Measurements from ENCODE around the gene KANSL1L. TPM values are rescaled to one million over a fixed set of nuclear protein-coding genes. Genes with fewer than 3 reads are reported as not detected.

Gene KANSL1L
- total and polyA plus RNA-seq, 10 of the 15 experiments (the other 5 are each of a cell fraction or from before 2014, with no cell fraction given): 1.2 to 9.5 (median 3.7) TPM

DNA sequence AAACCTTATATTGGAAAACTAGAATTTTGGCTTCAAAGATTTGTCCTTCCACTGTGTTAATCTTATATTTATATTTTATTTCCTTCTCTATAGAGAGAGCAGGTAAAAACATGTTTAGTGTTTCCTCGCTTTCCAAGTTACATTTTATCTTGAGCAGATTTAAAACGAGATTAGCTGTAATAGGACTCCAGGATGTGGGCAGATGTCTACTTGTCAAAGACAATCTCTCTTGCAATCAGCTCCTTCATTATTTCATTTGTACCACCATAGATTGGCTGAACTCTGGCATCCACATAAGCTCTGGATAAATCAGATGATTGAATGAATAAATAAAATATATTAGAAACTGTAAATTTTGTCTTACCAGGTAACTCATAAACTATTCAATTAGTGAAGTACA lies 17.5 kb upstream of the KANSL1L start:
- no peaks in the 10 kb centered on the region for H3K4me1 ChIP-seq (ENCODE audit: control insufficient read depth, insufficient read depth, low read length)
- WGBS (ENCODE audit: insufficient coverage, insufficient replicate concordance, low lambda C conversion rate, missing lambda C conversion rate): 48% methylated on average over 2 of the region's 2 CpGs
- TF ChIP-seq ZSCAN29 (IDR thresholded peaks at IDR 0.05) (no peak), ZNF24 (IDR thresholded peaks at IDR 0.05) (no peak), NFYB (IDR thresholded peaks at IDR 0.05; ENCODE audit: insufficient read depth, low read depth, low read length) (no peak), ZNF217 (IDR thresholded peaks at IDR 0.05) (no peak), MYC (IDR thresholded peaks at IDR 0.05; ENCODE audit: insufficient read depth, insufficient read length, insufficient replicate concordance, low read length, severe bottlenecking) (no peak), HDAC2 (IDR thresholded peaks at IDR 0.05) (no peak), SP1 (IDR thresholded peaks at IDR 0.05; ENCODE audit: low read depth, low read length) (no peak)
- TF ChIP-seq, protein P1, sequence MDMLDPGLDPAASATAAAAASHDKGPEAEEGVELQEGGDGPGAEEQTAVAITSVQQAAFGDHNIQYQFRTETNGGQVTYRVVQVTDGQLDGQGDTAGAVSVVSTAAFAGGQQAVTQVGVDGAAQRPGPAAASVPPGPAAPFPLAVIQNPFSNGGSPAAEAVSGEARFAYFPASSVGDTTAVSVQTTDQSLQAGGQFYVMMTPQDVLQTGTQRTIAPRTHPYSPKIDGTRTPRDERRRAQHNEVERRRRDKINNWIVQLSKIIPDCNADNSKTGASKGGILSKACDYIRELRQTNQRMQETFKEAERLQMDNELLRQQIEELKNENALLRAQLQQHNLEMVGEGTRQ (IDR thresholded peaks at IDR 0.05; ENCODE audit: borderline replicate concordance, low read depth, low read length): no peak
- TF ChIP-seq, protein P2, sequence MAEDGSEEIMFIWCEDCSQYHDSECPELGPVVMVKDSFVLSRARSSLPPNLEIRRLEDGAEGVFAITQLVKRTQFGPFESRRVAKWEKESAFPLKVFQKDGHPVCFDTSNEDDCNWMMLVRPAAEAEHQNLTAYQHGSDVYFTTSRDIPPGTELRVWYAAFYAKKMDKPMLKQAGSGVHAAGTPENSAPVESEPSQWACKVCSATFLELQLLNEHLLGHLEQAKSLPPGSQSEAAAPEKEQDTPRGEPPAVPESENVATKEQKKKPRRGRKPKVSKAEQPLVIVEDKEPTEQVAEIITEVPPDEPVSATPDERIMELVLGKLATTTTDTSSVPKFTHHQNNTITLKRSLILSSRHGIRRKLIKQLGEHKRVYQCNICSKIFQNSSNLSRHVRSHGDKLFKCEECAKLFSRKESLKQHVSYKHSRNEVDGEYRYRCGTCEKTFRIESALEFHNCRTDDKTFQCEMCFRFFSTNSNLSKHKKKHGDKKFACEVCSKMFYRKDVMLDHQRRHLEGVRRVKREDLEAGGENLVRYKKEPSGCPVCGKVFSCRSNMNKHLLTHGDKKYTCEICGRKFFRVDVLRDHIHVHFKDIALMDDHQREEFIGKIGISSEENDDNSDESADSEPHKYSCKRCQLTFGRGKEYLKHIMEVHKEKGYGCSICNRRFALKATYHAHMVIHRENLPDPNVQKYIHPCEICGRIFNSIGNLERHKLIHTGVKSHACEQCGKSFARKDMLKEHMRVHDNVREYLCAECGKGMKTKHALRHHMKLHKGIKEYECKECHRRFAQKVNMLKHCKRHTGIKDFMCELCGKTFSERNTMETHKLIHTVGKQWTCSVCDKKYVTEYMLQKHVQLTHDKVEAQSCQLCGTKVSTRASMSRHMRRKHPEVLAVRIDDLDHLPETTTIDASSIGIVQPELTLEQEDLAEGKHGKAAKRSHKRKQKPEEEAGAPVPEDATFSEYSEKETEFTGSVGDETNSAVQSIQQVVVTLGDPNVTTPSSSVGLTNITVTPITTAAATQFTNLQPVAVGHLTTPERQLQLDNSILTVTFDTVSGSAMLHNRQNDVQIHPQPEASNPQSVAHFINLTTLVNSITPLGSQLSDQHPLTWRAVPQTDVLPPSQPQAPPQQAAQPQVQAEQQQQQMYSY (CRISPR knock-in tag; IDR thresholded peaks at IDR 0.05): no peak
- TF ChIP-seq, protein P3, sequence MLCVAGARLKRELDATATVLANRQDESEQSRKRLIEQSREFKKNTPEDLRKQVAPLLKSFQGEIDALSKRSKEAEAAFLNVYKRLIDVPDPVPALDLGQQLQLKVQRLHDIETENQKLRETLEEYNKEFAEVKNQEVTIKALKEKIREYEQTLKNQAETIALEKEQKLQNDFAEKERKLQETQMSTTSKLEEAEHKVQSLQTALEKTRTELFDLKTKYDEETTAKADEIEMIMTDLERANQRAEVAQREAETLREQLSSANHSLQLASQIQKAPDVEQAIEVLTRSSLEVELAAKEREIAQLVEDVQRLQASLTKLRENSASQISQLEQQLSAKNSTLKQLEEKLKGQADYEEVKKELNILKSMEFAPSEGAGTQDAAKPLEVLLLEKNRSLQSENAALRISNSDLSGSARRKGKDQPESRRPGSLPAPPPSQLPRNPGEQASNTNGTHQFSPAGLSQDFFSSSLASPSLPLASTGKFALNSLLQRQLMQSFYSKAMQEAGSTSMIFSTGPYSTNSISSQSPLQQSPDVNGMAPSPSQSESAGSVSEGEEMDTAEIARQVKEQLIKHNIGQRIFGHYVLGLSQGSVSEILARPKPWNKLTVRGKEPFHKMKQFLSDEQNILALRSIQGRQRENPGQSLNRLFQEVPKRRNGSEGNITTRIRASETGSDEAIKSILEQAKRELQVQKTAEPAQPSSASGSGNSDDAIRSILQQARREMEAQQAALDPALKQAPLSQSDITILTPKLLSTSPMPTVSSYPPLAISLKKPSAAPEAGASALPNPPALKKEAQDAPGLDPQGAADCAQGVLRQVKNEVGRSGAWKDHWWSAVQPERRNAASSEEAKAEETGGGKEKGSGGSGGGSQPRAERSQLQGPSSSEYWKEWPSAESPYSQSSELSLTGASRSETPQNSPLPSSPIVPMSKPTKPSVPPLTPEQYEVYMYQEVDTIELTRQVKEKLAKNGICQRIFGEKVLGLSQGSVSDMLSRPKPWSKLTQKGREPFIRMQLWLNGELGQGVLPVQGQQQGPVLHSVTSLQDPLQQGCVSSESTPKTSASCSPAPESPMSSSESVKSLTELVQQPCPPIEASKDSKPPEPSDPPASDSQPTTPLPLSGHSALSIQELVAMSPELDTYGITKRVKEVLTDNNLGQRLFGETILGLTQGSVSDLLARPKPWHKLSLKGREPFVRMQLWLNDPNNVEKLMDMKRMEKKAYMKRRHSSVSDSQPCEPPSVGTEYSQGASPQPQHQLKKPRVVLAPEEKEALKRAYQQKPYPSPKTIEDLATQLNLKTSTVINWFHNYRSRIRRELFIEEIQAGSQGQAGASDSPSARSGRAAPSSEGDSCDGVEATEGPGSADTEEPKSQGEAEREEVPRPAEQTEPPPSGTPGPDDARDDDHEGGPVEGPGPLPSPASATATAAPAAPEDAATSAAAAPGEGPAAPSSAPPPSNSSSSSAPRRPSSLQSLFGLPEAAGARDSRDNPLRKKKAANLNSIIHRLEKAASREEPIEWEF (IDR thresholded peaks at IDR 0.05; ENCODE audit: insufficient replicate concordance, low read depth, low read length): no peak

More for the DNA sequence above, 17.5 kb upstream of the KANSL1L start:
- H3K36me3 ChIP-seq (ENCODE audit: control insufficient read depth in 2 of 2, insufficient read depth in 2 of 2, low read length in 1 of 2): no peaks in the 10 kb centered on the region
- no peak for DNase-seq (ENCODE audit: low read depth, low spot score)
- FAIRE-seq: no peak
- in situ Hi-C loops (cut with MboI) (loop anchor here (25.0 kb wide), 1 partner anchor 1801 kb away; no protein-coding TSS in a partner anchor), intact Hi-C loops (cut with micrococcal nuclease; ENCODE audit: unreplicated experiment) (no loop called here)
- no TSS peak for BruUV-seq (replicated peaks)
- POLR2A ChIA-PET: interaction anchor here (1.3 kb wide), 1 partner anchor 16 kb away, joined by 3 read pairs; no protein-coding TSS in a partner anchor
- SMC1A ChIA-PET (ENCODE audit: uncharacterized antibody, unreplicated experiment): interaction anchor here (0.9 to 2.3 kb wide), 6 partner anchors 11 to 220 kb away, joined by 3 to 10 read pairs (median 4); no protein-coding TSS in a partner anchor
- no peak overlapping the region for H3K4me3 ChIP-seq
- peaks cover 2% of the 10 kb centered on the region; the same call in 2 of the 3 replicates for H3K9me3 ChIP-seq (replicated peaks; ENCODE audit: control insufficient read depth, insufficient read depth, low read length)
- no peak for ATAC-seq
- no peak overlapping the region for H3K9ac ChIP-seq (ENCODE audit: control insufficient read depth, insufficient read depth, low read length)
- no peaks in the 10 kb centered on the region for H4K20me1 ChIP-seq (ENCODE audit: control insufficient read depth, insufficient read depth)
- H3K4me2 ChIP-seq (ENCODE audit: control insufficient read depth, insufficient read depth): no peak overlapping the region
- H3K27me3 ChIP-seq (replicated peaks in 1 of 2; ENCODE audit: control insufficient read depth in 2 of 2, insufficient read depth in 2 of 2, low read length in 1 of 2): no peaks in the 10 kb centered on the region
- RAD21 ChIA-PET (ENCODE audit: unreplicated experiment): interaction anchor here (1.2 to 1.7 kb wide), 2 partner anchors 21 to 31 kb away, joined by 3 read pairs; no protein-coding TSS in a partner anchor
- H3K79me2 ChIP-seq (ENCODE audit: control insufficient read depth, insufficient read depth, low read length): no peaks in the 10 kb centered on the region
- H3K27ac ChIP-seq (ENCODE audit: control insufficient read depth, insufficient read depth): no peak overlapping the region
- CTCF ChIA-PET: interaction anchor here (1.0 to 3.7 kb wide), 4 partner anchors 10 to 211 kb away, joined by 3 to 13 read pairs (median 6); no protein-coding TSS in a partner anchor
- no peak overlapping the region for H2AFZ ChIP-seq (ENCODE audit: control insufficient read depth, low read depth, low read length)
